SK-N-SH (cell line): Measurements from ENCODE around the gene MAPKAP1.

Source experiments
- EP300 ChIP-seq, 2 experiments: IDR thresholded peaks; 2 replicates each; pipeline versions ENCODE4 v1.4.0 to v1.6.1; 2012; ENCODE audit warnings: borderline replicate concordance in 1 of 2, low read depth in 1 of 2, low read length in 1 of 2
- JUND ChIP-seq: IDR thresholded peaks from 2 replicates; pipeline ENCODE4 v1.4.0; 2012
- NFIC ChIP-seq: IDR thresholded peaks from 2 replicates; pipeline ENCODE4 v1.4.0; 2012; ENCODE audit warnings: borderline replicate concordance
- TF ChIP-seq, protein P1 (sequence below): fragments of 200-600 bp; sonication (generic); IDR thresholded peaks from 2 replicates; pipeline ENCODE4 v1.6.1; 2017; ENCODE audit warnings: antibody characterized with exemption, mild to moderate bottlenecking, moderate library complexity
- TF ChIP-seq, protein P2 (sequence below): IDR thresholded peaks from 2 replicates; pipeline ENCODE4 v1.6.1; 2012; ENCODE audit warnings: mild to moderate bottlenecking, low read depth, low read length, moderate library complexity
- TF ChIP-seq, protein P3 (sequence below): IDR thresholded peaks from 2 replicates; pipeline ENCODE4 v1.4.0; 2012; ENCODE audit warnings: low read depth

DNA sequence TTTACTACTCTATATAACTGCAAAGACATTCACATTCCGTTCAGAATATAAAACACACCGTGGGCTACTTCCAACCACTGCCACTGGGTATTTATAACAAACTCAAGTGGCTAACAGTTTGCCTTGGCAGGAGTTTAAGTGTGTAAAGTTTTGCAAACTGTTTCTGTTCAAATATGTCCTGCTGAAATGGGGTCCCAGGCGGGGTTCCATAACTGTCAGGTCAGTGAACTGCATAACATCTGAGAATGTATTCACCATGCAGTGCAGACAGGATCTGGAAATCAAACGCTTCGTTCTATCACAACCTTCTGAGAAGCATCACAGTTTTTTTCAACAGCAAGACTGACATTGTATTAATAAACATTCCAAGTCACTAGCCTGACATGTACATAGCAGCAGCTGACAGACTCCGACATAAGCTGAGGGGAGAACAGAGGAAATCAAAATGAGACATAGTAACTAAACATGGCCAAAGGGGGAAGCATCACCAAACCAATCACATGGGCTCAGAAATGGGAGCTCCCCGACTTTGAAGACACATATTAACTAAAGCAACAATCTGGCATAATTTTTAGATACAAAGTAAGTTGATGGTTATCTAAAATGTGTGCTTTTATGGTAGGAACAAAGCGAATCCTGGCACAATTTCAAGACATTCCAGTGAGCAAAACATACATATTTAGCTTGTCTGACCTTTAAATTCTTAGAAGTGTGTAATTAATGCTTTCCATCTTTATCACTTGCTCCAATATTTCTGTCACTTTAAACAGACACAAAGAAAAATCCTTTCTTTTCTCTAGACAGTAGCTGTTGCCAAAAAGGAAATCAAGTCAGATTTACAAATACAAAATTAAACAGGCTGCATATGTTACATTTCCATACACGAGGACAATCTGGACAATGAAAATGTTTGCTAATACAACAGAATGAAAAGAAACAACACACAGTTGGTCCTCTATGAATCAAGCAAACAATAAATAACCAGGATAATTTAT lies 156.8 kb downstream of the MAPKAP1 start:
- TF ChIP-seq, protein P1, sequence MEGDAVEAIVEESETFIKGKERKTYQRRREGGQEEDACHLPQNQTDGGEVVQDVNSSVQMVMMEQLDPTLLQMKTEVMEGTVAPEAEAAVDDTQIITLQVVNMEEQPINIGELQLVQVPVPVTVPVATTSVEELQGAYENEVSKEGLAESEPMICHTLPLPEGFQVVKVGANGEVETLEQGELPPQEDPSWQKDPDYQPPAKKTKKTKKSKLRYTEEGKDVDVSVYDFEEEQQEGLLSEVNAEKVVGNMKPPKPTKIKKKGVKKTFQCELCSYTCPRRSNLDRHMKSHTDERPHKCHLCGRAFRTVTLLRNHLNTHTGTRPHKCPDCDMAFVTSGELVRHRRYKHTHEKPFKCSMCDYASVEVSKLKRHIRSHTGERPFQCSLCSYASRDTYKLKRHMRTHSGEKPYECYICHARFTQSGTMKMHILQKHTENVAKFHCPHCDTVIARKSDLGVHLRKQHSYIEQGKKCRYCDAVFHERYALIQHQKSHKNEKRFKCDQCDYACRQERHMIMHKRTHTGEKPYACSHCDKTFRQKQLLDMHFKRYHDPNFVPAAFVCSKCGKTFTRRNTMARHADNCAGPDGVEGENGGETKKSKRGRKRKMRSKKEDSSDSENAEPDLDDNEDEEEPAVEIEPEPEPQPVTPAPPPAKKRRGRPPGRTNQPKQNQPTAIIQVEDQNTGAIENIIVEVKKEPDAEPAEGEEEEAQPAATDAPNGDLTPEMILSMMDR: peak; percentile 18; the same call in 1 of the 2 replicates
- TF ChIP-seq JUND (peak; percentile 10), EP300 (IDR thresholded peaks at IDR 0.05; ENCODE audit: borderline replicate concordance in 1 of 2, low read depth in 1 of 2, low read length in 1 of 2) (peak in 1 of 2 experiments; percentile 37; a peak in 2 of 4 replicates), NFIC (peak; percentile 70; the same call in 1 of the 2 replicates)
- TF ChIP-seq, protein P2, sequence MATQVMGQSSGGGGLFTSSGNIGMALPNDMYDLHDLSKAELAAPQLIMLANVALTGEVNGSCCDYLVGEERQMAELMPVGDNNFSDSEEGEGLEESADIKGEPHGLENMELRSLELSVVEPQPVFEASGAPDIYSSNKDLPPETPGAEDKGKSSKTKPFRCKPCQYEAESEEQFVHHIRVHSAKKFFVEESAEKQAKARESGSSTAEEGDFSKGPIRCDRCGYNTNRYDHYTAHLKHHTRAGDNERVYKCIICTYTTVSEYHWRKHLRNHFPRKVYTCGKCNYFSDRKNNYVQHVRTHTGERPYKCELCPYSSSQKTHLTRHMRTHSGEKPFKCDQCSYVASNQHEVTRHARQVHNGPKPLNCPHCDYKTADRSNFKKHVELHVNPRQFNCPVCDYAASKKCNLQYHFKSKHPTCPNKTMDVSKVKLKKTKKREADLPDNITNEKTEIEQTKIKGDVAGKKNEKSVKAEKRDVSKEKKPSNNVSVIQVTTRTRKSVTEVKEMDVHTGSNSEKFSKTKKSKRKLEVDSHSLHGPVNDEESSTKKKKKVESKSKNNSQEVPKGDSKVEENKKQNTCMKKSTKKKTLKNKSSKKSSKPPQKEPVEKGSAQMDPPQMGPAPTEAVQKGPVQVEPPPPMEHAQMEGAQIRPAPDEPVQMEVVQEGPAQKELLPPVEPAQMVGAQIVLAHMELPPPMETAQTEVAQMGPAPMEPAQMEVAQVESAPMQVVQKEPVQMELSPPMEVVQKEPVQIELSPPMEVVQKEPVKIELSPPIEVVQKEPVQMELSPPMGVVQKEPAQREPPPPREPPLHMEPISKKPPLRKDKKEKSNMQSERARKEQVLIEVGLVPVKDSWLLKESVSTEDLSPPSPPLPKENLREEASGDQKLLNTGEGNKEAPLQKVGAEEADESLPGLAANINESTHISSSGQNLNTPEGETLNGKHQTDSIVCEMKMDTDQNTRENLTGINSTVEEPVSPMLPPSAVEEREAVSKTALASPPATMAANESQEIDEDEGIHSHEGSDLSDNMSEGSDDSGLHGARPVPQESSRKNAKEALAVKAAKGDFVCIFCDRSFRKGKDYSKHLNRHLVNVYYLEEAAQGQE: no peak
- TF ChIP-seq, protein P3, sequence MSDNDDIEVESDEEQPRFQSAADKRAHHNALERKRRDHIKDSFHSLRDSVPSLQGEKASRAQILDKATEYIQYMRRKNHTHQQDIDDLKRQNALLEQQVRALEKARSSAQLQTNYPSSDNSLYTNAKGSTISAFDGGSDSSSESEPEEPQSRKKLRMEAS: no peak
